AG04449 (cell line): ENCODE measurements around the gene ZC2HC1B.

Source experiments
- CTCF ChIA-PET: fragments of 350-600 bp; formaldehyde crosslinking; extraction: SDS; loops from one replicate; lab custom pipeline; 2021; ENCODE audit warnings: antibody characterized with exemption; lab: Yijun Ruan, JAX
- POLR2A ChIA-PET: fragments of 400-600, 350-600 bp; formaldehyde crosslinking; extraction: SDS; loops from one replicate; lab custom pipeline; 2020; ENCODE audit warnings: antibody characterized with exemption, inconsistent platforms; lab: Yijun Ruan, JAX
- DNase-seq: peaks from one replicate; pipeline ENCODE4 v3.0.0-alpha.2; 2010; ENCODE audit warnings: low read depth, low spot score
- H3K4me3 ChIP-seq: 2 replicates; pipeline ENCODE4 v1.5.1; 2011; ENCODE audit warnings: low read depth, mild to moderate bottlenecking, control low read depth, low read length
- CTCF ChIP-seq: IDR thresholded peaks from one replicate; pipeline ENCODE4 v1.5.1; 2011; ENCODE audit warnings: mild to moderate bottlenecking, moderate library complexity, low read length, control low read depth, inconsistent platforms; ENCODE audit not compliant: insufficient read depth; ENCODE audit errors: missing control alignments

The ZC2HC1B gene

DNA sequence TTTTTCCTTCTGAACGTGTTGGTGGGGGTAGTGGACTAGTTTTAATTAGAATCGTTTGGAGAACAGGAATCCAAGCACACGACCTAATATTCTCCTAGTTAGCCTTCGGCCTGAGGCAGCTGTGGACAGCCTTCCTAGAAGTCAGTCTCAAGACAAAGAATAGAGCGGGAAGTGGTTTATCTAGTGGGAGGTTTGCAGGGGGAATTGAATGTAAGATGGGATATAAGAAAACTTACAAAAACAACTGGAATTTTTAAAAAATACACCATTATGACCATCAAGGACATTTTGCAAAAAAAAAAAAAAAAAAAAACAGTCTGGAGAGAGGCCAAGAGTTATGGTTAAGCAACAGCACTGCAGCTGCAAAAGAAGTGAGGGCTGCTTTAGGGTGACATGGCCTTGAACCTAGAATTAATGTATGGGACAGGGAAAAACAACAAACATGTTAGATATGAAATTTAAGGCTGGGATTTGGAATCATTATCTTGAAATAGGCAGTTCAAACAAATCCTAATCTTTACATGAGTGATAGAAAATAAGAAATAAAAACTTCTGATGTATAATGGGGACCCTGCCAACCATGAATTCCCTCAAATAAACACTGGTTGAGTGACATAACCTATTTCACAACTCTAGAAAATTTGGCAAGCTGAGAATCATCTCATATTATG is 103.6 kb downstream of the ZC2HC1B start:
- no peak for DNase-seq

GRCh38 chr6:143969077-143969476 is 104.8 kb downstream of the ZC2HC1B start:
- DNase-seq: no peak
- H3K4me3 ChIP-seq: no peak overlapping the region
- TF ChIP-seq CTCF: no peak
- ChIA-PET CTCF (interaction anchor here (1.3 to 2.8 kb wide), 2 partner anchors 29 to 44 kb away, joined by 4 to 10 read pairs; no protein-coding TSS in a partner anchor), POLR2A (no interaction called here)

More for the DNA sequence above, 103.6 kb downstream of the ZC2HC1B start:
- POLR2A ChIA-PET: no interaction called here
- no peak for TF ChIP-seq CTCF
- H3K4me3 ChIP-seq: no peak overlapping the region
- CTCF ChIA-PET: interaction anchor here (1.2 kb wide), 2 partner anchors 12 to 46 kb away, joined by 3 read pairs; no protein-coding TSS in a partner anchor

DNA sequence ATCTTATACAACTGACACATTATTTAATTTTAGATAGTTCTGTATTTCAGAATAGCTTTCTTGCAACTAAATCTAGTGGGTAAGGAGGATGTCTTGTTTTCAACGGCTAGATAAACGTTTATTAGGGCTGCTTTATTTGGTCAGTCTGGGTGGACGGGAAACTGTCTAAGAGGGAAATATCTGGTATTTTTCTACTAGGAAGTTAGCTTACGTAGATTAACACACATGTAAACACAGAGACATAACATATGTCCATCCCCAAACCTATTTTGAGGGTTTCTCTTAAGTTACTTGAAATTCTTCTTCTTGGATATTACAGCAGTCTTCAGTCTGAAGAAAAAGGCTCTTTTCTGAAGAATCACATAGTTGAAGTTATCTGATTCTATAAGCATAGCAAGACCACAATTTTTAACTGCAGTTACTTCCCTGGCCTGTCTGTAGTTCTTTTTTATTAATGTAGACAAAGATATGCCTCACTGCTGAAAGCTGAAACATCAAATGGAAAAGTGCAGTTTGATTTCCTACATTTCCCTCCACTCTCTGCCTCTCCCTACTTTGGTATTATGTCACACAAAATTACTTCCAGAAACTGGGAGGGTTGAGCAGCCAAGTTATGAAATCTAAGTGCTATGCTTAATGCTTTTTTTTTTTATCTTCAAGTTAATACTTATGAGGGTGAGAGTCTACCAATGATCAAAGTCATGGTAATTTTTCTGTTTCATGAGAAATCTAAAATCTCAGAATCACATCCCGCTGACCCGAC is 106.4 kb downstream of the ZC2HC1B start:
- H3K4me3 ChIP-seq: no peak overlapping the region
- no peak for DNase-seq
- no peak for TF ChIP-seq CTCF
- CTCF ChIA-PET: interaction anchor here (0.9 to 2.8 kb wide), 3 partner anchors 9 to 43 kb away, joined by 3 to 10 read pairs (median 9); no protein-coding TSS in a partner anchor
- POLR2A ChIA-PET: no interaction called here

DNA sequence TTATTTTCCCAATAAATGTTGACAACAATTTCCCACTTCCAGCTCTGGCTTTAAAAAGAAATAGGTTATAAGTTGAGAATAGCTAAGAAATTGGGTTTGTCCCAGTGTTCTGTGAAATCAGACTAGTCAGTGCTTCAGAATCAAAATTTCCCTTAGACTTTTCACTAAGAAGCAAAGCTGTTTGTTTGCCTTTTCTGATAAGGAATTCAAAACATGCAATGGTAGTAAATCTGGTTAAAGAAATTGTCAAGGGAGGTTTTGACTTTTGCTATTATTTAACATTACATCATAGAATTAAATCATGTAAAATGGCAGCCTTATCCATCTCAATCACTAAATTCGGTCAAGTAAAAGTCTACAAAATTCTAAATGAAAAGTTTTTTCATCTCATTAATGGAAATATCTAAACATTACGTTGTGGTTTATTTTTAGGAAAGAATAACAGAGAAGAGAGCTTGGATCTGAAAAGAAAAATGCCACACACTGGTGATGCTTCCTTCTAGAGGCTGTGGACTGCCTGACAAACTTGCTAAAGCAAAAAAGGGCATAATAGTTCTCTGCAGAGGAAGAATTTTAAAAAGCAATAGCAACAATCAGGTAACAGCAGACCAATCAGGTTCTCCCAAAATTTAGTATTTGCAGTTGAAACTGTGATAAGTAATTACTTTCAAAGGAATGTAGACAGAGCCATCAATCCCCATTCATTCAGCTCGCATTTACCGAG is 107.4 kb downstream of the ZC2HC1B start:
- no peak overlapping the region for H3K4me3 ChIP-seq
- DNase-seq: no peak
- CTCF ChIA-PET: interaction anchor here (0.9 to 2.8 kb wide), 5 partner anchors 8 to 397 kb away, joined by 3 to 10 read pairs (median 3); no protein-coding TSS in a partner anchor
- POLR2A ChIA-PET: no interaction called here
- no peak for TF ChIP-seq CTCF

- POLR2A ChIA-PET: no interaction called here
- CTCF ChIA-PET: interaction anchor here (0.9 kb wide), 1 partner anchor 17 kb away, joined by 3 read pairs; no protein-coding TSS in a partner anchor
- no peak overlapping the region for H3K4me3 ChIP-seq
- DNase-seq: no peak
- no peak for TF ChIP-seq CTCF
Measured at GRCh38 chr6:143973097-143973966, 109.1 kb downstream of the ZC2HC1B start.
